Measurements from ENCODE around the gene CNEP1R1. TPM values are rescaled to one million over a fixed set of nuclear protein-coding genes. Genes with fewer than 3 reads are reported as not detected.
A peak's percentile ranks its signal among the peaks of the same experiment; 100 is the strongest.
"Not testable (repeated sequence)": the region's sequence is repeated elsewhere in the genome, so short reads cannot be mapped to it uniquely, and the experiment has no call there.

CNEP1R1 gene
- total RNA-seq, 2 experiments from 2014 or later: 27.7 to 28.4 TPM

- no peak for ATAC-seq
- H3K4me3 Mint-ChIP-seq: no peak overlapping the region
- no peak overlapping the region for H3K27ac Mint-ChIP-seq
- H3K9me3 Mint-ChIP-seq (ENCODE audit: low read depth): no peaks in the 10 kb centered on the region
- DNase-seq: no peak
- H3K27me3 Mint-ChIP-seq: peaks cover 27% of the 10 kb centered on the region
- peaks cover 2% of the 10 kb centered on the region for H3K4me1 Mint-ChIP-seq
- H3K36me3 Mint-ChIP-seq: no peaks in the 10 kb centered on the region
- CTCF ChIA-PET: no interaction called here
Measured at GRCh38 chr16:50001144-50001543, 23.9 kb upstream of the CNEP1R1 start.

DNA sequence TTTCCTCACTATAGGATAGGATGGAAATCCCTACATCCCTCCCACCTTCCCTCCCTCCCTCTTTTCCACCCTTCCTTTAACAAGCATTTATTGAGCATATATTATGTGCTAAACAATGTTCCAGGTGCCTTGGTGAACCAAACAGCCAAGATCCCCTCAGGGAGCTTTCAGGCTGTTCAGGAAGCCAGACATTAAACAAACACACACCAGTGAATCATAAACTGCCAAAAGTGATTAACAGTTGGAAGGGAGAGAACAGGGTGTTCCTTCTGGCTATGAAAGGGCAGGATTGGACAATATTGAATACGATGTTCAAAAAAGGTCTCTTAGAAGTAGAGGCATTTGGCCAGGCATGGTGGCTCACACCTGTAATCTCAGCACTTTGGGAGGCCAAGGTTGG lies 22.8 kb upstream of the CNEP1R1 start:
- peaks cover 3% of the 10 kb centered on the region for H3K9me3 Mint-ChIP-seq (ENCODE audit: low read depth)
- H3K4me3 Mint-ChIP-seq: no peak overlapping the region
- CTCF ChIA-PET: no interaction called here
- peaks cover under 1% of the 10 kb centered on the region for H3K4me1 Mint-ChIP-seq
- no peaks in the 10 kb centered on the region for H3K36me3 Mint-ChIP-seq
- H3K27me3 Mint-ChIP-seq: peaks cover 26% of the 10 kb centered on the region
- H3K27ac Mint-ChIP-seq: no peak overlapping the region
- no peak for DNase-seq
- ATAC-seq: no peak

DNA sequence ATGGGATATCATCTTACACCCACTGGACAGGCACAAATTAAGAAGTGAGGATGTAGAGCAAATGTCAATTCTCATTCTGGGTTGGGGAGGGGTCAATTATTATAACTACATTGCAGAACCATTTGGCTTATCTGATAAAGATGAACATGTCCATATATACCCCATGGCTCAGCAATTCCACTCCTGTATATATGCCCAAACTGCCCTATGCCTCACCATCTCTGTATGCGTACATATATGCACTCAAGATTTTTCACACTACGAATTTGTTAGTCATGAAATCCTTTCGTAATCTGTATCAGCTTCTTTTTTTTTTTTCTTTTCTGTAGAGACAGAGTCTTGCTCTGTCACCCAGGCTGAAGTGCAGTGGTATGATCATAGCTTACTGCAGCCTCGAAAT lies 20.8 kb upstream of the CNEP1R1 start:
- no peak overlapping the region for H3K27ac Mint-ChIP-seq
- no peak overlapping the region for H3K4me3 Mint-ChIP-seq
- no peaks in the 10 kb centered on the region for H3K36me3 Mint-ChIP-seq
- H3K9me3 Mint-ChIP-seq (ENCODE audit: low read depth): peaks cover 3% of the 10 kb centered on the region
- CTCF ChIA-PET: no interaction called here
- ATAC-seq (no peak), DNase-seq (no peak)
- peaks cover 18% of the 10 kb centered on the region for H3K27me3 Mint-ChIP-seq
- H3K4me1 Mint-ChIP-seq: no peaks in the 10 kb centered on the region

- CTCF ChIA-PET: no interaction called here
- Mint-ChIP-seq H3K4me3 (no peak overlapping the region), H3K36me3 (no peaks in the 10 kb centered on the region), H3K27me3 (peaks cover 15% of the 10 kb centered on the region), H3K9me3 (ENCODE audit: low read depth) (peaks cover 3% of the 10 kb centered on the region), H3K27ac (no peak overlapping the region), H3K4me1 (no peaks in the 10 kb centered on the region)
- ATAC-seq: no peak
- no peak for DNase-seq
Measured at GRCh38 chr16:50006964-50007363, 18.1 kb upstream of the CNEP1R1 start.

DNA sequence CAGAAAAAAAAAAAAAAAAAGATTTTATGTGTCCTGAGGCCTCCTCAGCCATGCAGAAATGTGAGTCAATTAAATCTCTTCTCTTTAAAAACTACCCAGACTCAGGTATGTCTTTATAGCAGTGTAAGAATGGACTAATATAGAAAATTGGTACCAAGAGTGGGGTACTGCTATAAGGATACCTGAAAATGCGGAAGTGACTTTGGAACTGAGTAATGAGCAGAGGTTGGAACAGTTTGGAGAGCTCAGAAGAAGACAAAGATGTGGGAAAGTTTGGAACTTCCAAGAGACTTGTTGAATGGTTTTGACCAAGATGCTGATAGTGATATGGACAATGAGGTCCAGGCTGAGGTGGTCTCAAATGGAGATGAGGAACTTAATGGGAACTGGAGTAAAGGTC lies 17.3 kb upstream of the CNEP1R1 start:
- H3K27me3 Mint-ChIP-seq: peaks cover 8% of the 10 kb centered on the region
- ATAC-seq (no peak), DNase-seq (no peak)
- no peak overlapping the region for H3K4me3 Mint-ChIP-seq
- CTCF ChIA-PET: interaction anchor here (1.1 kb wide), 1 partner anchor 17 kb away, joined by 4 read pairs; the partner anchor contains the start of gene CNEP1R1
- H3K9me3 Mint-ChIP-seq (ENCODE audit: low read depth): peaks cover 3% of the 10 kb centered on the region
- H3K27ac Mint-ChIP-seq: no peak overlapping the region
- H3K36me3 Mint-ChIP-seq: no peaks in the 10 kb centered on the region
- H3K4me1 Mint-ChIP-seq: no peaks in the 10 kb centered on the region

DNA sequence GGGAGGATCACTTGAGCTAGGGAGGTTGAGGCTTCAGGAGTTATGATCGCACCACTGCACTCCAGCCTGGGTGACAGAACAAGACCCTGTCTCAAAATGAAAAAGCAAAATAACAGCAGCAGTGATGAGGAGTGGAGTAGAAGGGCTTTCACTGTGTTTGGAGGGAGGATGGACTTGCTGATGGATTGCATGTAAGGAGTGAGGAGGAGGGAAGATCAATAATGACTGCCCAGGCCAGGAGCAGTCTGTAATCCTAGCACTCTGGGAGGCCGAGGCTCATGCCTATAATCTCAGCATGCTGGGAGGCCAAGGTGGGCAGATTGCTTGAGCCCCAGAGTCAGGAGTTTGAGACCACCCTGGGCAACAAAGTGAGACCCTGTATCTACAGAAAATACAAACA lies 14.8 kb upstream of the CNEP1R1 start:
- Mint-ChIP-seq H3K4me3 (no peak overlapping the region), H3K9me3 (ENCODE audit: low read depth) (peaks cover 3% of the 10 kb centered on the region), H3K27me3 (no peaks in the 10 kb centered on the region), H3K36me3 (no peaks in the 10 kb centered on the region), H3K4me1 (no peaks in the 10 kb centered on the region), H3K27ac (no peak overlapping the region)
- DNase-seq (no peak), ATAC-seq (no peak)
- CTCF ChIA-PET: interaction anchor here (1.0 kb wide), 1 partner anchor 15 kb away, joined by 3 read pairs; no protein-coding TSS in a partner anchor

- peaks cover 3% of the 10 kb centered on the region for H3K9me3 Mint-ChIP-seq (ENCODE audit: low read depth)
Measured at GRCh38 chr16:50011707-50012106, 13.3 kb upstream of the CNEP1R1 start.

GRCh38 chr16:50012182-50012581 lies 12.8 kb upstream of the CNEP1R1 start:
- Mint-ChIP-seq H3K4me1 (no peaks in the 10 kb centered on the region), H3K4me3 (no peak overlapping the region), H3K27me3 (no peaks in the 10 kb centered on the region), H3K27ac (no peak overlapping the region), H3K9me3 (ENCODE audit: low read depth) (no peaks in the 10 kb centered on the region), H3K36me3 (no peaks in the 10 kb centered on the region)
- ATAC-seq (no peak), DNase-seq (no peak)
- CTCF ChIA-PET: interaction anchor here (0.6 to 2.0 kb wide), 3 partner anchors 9 to 1955 kb away, joined by 4 read pairs; partner anchors contain the start of gene CNEP1R1

More at GRCh38 chr16:50011707-50012106, 13.3 kb upstream of the CNEP1R1 start:
- H3K36me3 Mint-ChIP-seq: no peaks in the 10 kb centered on the region
- DNase-seq: no peak
- no peaks in the 10 kb centered on the region for H3K4me1 Mint-ChIP-seq
- H3K27ac Mint-ChIP-seq: no peak overlapping the region
- CTCF ChIA-PET: interaction anchor here (0.6 to 2.0 kb wide), 3 partner anchors 9 to 1954 kb away, joined by 4 read pairs; partner anchors contain the start of gene CNEP1R1
- ATAC-seq: no peak
- H3K27me3 Mint-ChIP-seq: no peaks in the 10 kb centered on the region
- H3K4me3 Mint-ChIP-seq: no peak overlapping the region

GRCh38 chr16:50014211-50014610 lies 10.8 kb upstream of the CNEP1R1 start:
- H3K27ac Mint-ChIP-seq; DNase-seq; ATAC-seq; H3K27me3 Mint-ChIP-seq; H3K9me3 Mint-ChIP-seq (ENCODE audit: low read depth); H3K4me3 Mint-ChIP-seq; H3K36me3 Mint-ChIP-seq; CTCF ChIA-PET; H3K4me1 Mint-ChIP-seq: not testable (repeated sequence)

- no peak for ATAC-seq
- peaks cover 2% of the 10 kb centered on the region for H3K27me3 Mint-ChIP-seq
- CTCF ChIA-PET: interaction anchor here (1.3 kb wide), 1 partner anchor 650 kb away, joined by 3 read pairs; no protein-coding TSS in a partner anchor
- H3K9me3 Mint-ChIP-seq (ENCODE audit: low read depth): no peaks in the 10 kb centered on the region
- DNase-seq: no peak
- H3K4me1 Mint-ChIP-seq: no peaks in the 10 kb centered on the region
- no peak overlapping the region for H3K4me3 Mint-ChIP-seq
- H3K27ac Mint-ChIP-seq: no peak overlapping the region
- no peaks in the 10 kb centered on the region for H3K36me3 Mint-ChIP-seq
Measured at GRCh38 chr16:50015631-50016030, 9.4 kb upstream of the CNEP1R1 start.

DNA sequence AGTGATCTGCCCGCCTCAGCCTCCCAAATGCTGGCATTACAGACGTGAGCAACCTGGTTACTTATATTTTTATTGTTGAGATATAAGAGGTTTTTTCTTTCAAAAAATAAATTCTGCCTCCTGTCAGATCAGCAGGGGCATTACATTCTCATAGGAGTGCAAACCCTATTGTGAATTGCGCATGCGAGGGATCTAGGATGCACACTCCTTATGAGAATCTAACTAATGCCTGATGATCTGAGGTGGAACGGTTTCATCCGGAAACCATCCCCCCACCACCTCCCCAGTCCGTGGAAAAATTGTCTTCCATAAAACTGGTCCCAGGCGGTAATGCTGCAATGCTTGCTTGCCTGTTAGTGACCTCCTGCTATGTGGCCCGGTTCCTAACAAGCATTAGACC lies 7.5 kb upstream of the CNEP1R1 start:
- CTCF ChIA-PET: no interaction called here
- no peak for ATAC-seq
- H3K4me1 Mint-ChIP-seq: no peaks in the 10 kb centered on the region

GRCh38 chr16:50021544-50021943 lies 3.5 kb upstream of the CNEP1R1 start:
- H3K4me1 Mint-ChIP-seq: peaks cover 10% of the 10 kb centered on the region
- CTCF ChIA-PET: interaction anchor here (1.3 to 1.6 kb wide), 3 partner anchors 10 to 613 kb away, joined by 3 to 4 read pairs (median 4); no protein-coding TSS in a partner anchor
- ATAC-seq: no peak

More for the DNA sequence above, 7.5 kb upstream of the CNEP1R1 start:
- Mint-ChIP-seq H3K27me3 (peaks cover 4% of the 10 kb centered on the region), H3K9me3 (ENCODE audit: low read depth) (no peaks in the 10 kb centered on the region), H3K4me3 (no peak overlapping the region), H3K27ac (no peak overlapping the region), H3K36me3 (no peaks in the 10 kb centered on the region)
- no peak for DNase-seq

GRCh38 chr16:50023641-50024040 lies 1.4 kb upstream of the CNEP1R1 start:
- CTCF ChIA-PET: interaction anchor here (1.1 to 6.6 kb wide), 3 partner anchors 179 to 251 kb away, joined by 3 to 167 read pairs (median 20); no protein-coding TSS in a partner anchor
- H3K36me3 Mint-ChIP-seq: peaks cover 7% of the 10 kb centered on the region
- peaks cover 4% of the 10 kb centered on the region for H3K27me3 Mint-ChIP-seq
- peaks cover 15% of the 10 kb centered on the region for H3K4me1 Mint-ChIP-seq
- no peak overlapping the region for H3K27ac Mint-ChIP-seq
- DNase-seq (no peak), ATAC-seq (no peak)
- H3K4me3 Mint-ChIP-seq: no peak overlapping the region
- H3K9me3 Mint-ChIP-seq (ENCODE audit: low read depth): no peaks in the 10 kb centered on the region

More at GRCh38 chr16:50021544-50021943, 3.5 kb upstream of the CNEP1R1 start:
- Mint-ChIP-seq H3K4me3 (no peak overlapping the region), H3K27ac (no peak overlapping the region), H3K27me3 (peaks cover 4% of the 10 kb centered on the region), H3K9me3 (ENCODE audit: low read depth) (no peaks in the 10 kb centered on the region), H3K36me3 (peaks cover 4% of the 10 kb centered on the region)
- DNase-seq: no peak

DNA sequence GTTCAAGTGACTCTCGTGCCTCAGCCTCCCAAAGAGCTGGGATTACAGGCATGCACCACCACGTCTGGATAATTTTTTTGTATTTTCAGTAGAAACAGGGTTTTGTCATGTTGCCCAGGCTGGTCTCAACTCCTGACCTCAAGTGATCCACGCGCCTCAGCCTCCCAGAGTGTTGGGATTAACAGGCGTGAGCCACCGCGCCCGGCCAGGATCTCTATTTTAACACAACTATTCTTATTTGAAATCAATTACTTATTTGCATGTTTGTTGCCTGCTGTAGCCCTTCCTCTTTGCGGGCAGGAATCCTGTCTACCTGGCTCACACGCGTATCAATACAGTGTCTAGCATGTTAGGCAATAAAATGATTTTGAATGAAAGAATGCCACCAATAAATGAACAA lies 818 bp upstream of the CNEP1R1 start:
- Mint-ChIP-seq H3K9me3 (ENCODE audit: low read depth) (no peaks in the 10 kb centered on the region), H3K27ac (peak overlapping the region; percentile 90), H3K4me1 (peaks cover 17% of the 10 kb centered on the region), H3K27me3 (peaks cover 4% of the 10 kb centered on the region), H3K36me3 (peaks cover 7% of the 10 kb centered on the region), H3K4me3 (peak overlapping the region; percentile 96)
- DNase-seq: no peak
- CTCF ChIA-PET: interaction anchor here (1.1 to 8.1 kb wide), 33 partner anchors 9 to 783 kb away, joined by 3 to 167 read pairs (median 9); partner anchors contain the start of gene HEATR3
- no peak for ATAC-seq

Data from activated CD8-positive, alpha-beta memory T cell treated with anti-CD3 and anti-CD28 coated beads, Interleukin-2, amount 10 ng/mL, durations not matched to agents 7 days and 5 days (primary cell).